Measurements from ENCODE around the gene LPP.

Gene LPP

DNA sequence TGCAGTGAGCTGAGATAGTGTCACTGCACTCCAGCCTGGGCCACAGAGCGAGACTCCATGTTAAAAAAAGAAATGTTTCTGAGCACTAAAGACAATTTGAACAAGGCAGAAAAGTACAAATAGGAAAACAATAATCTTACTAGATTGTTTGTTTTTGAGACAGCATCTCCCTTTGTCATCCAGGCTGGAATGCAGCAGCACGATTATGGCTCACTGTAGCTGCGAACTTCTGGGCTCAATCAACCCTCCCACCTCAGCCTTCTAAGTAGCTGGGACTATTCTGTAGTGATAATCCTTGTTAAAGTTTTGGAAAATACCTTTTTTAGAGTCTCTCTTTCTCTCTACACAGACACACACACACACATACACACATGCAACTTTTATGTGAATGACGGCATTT, 107.1 kb downstream of the LPP start:
- H3K4me1 ChIP-seq (ENCODE audit: insufficient read depth, poor library complexity, severe bottlenecking), result peaks cover 46% of the 10 kb centered on the region

DNA sequence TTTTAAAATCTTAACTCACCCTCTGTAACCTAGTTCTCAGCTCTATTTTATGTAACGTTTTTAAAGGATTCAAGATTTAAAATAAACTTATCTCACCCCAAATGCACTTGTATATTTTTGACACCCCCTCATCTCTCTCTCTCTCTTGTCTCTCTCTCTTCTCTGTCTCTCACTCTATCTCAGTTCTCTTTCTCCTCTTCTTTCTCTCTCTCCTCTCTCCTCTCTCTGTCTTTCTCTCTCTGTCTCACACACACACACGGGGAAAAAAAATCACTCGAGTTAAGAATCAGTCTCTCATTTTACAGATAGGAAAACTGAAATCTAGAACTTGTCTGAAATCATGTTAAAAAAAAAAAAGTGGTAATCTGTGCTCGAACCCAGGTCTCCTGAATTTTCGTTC, 108.5 kb downstream of the LPP start:
- peaks cover 61% of the 10 kb centered on the region for H3K4me1 ChIP-seq (ENCODE audit: insufficient read depth, poor library complexity, severe bottlenecking)
- no peak for DNase-seq (ENCODE audit: low spot score)
- ATAC-seq (ENCODE audit: low read depth), result no peak
- H3K9me3 ChIP-seq (ENCODE audit: severe bottlenecking), result no peaks in the 10 kb centered on the region
- peak overlapping the region; percentile 95 for H3K27ac ChIP-seq (ENCODE audit: poor library complexity, severe bottlenecking)
- H3K36me3 ChIP-seq (ENCODE audit: low read depth), result no peaks in the 10 kb centered on the region
- TF ChIP-seq, protein P1, sequence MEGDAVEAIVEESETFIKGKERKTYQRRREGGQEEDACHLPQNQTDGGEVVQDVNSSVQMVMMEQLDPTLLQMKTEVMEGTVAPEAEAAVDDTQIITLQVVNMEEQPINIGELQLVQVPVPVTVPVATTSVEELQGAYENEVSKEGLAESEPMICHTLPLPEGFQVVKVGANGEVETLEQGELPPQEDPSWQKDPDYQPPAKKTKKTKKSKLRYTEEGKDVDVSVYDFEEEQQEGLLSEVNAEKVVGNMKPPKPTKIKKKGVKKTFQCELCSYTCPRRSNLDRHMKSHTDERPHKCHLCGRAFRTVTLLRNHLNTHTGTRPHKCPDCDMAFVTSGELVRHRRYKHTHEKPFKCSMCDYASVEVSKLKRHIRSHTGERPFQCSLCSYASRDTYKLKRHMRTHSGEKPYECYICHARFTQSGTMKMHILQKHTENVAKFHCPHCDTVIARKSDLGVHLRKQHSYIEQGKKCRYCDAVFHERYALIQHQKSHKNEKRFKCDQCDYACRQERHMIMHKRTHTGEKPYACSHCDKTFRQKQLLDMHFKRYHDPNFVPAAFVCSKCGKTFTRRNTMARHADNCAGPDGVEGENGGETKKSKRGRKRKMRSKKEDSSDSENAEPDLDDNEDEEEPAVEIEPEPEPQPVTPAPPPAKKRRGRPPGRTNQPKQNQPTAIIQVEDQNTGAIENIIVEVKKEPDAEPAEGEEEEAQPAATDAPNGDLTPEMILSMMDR (IDR thresholded peaks at IDR 0.05; ENCODE audit: poor library complexity, severe bottlenecking), result no peak
- no peak overlapping the region for H3K4me3 ChIP-seq (ENCODE audit: severe bottlenecking)
- no peaks in the 10 kb centered on the region for H3K27me3 ChIP-seq (ENCODE audit: insufficient read depth, poor library complexity, severe bottlenecking)

More for the DNA sequence above, 107.1 kb downstream of the LPP start:
- Histone ChIP-seq H3K4me3 (ENCODE audit: severe bottlenecking) (no peak overlapping the region), H3K27me3 (ENCODE audit: insufficient read depth, poor library complexity, severe bottlenecking) (no peaks in the 10 kb centered on the region), H3K27ac (ENCODE audit: poor library complexity, severe bottlenecking) (peak overlapping the region; percentile 95), H3K36me3 (ENCODE audit: low read depth) (no peaks in the 10 kb centered on the region), H3K9me3 (ENCODE audit: severe bottlenecking) (no peaks in the 10 kb centered on the region)
- ATAC-seq (ENCODE audit: low read depth), result no peak
- no peak for DNase-seq (ENCODE audit: low spot score)
- TF ChIP-seq, protein P1 (IDR thresholded peaks at IDR 0.05; ENCODE audit: poor library complexity, severe bottlenecking), result no peak

- H3K9me3 ChIP-seq (ENCODE audit: severe bottlenecking), result no peaks in the 10 kb centered on the region
- DNase-seq (ENCODE audit: low spot score), result no peak
- H3K36me3 ChIP-seq (ENCODE audit: low read depth), result no peaks in the 10 kb centered on the region
- no peak overlapping the region for H3K4me3 ChIP-seq (ENCODE audit: severe bottlenecking)
- TF ChIP-seq, protein P1 (IDR thresholded peaks at IDR 0.05; ENCODE audit: poor library complexity, severe bottlenecking), result no peak
- H3K27me3 ChIP-seq (ENCODE audit: insufficient read depth, poor library complexity, severe bottlenecking), result no peaks in the 10 kb centered on the region
- peak; percentile 82 for ATAC-seq (ENCODE audit: low read depth)
- peaks cover 61% of the 10 kb centered on the region for H3K4me1 ChIP-seq (ENCODE audit: insufficient read depth, poor library complexity, severe bottlenecking)
- peak overlapping the region; percentile 95 for H3K27ac ChIP-seq (ENCODE audit: poor library complexity, severe bottlenecking)
Observed at GRCh38 chr3:188262913-188263683, 109.1 kb downstream of the LPP start.

DNA sequence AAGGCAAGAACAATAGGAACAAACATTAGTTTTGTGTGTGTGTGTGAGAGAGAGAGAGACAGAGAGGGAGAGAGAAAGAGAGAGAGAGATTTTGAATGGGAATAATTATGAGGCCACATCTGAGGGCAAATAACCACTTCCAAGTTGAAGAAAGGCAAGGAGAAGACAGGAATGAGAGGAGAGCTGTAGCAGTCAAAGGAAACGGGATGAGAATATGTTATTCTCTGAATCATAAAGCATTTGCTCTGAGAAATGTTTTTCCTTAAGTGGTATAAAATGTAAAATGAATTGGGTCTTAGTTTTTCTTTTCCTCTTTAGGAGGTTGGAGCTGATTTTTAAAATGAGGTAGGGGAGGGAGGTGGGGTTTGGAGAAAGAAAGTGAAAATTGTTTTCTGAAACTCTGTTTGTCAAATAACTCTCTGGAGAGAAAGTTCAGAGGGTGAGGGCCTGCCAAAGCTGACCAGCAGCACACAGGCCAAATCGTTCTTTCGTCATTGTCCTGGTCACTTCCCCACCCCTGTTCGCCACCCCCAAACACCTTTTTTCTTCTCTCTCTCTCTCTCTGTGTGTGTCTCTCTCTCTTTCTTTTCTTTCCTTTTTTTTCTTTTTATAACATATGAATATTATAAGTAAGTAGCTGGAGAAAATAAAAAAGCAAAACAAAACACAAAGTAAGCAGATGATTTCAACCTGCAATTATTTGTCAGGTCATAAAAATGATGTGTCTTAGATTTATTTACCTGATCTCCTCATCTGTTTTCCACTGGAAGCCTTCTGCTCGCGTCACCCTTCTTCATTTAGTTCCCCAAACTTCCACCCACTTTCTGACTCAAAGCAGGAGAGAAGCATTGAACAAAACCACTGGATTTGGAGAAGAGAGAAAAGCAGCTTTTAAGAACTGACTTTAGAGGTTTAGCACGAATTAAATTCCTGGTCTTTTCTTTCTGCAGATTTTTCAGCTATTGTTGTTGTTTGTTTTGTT, 110.6 kb downstream of the LPP start:
- TF ChIP-seq, protein P1 (IDR thresholded peaks at IDR 0.05; ENCODE audit: poor library complexity, severe bottlenecking), result no peak
- Histone ChIP-seq H3K36me3 (ENCODE audit: low read depth) (no peaks in the 10 kb centered on the region), H3K27ac (ENCODE audit: poor library complexity, severe bottlenecking) (peak overlapping the region; percentile 95), H3K4me3 (ENCODE audit: severe bottlenecking) (no peak overlapping the region), H3K9me3 (ENCODE audit: severe bottlenecking) (no peaks in the 10 kb centered on the region), H3K4me1 (ENCODE audit: insufficient read depth, poor library complexity, severe bottlenecking) (peaks cover 68% of the 10 kb centered on the region), H3K27me3 (ENCODE audit: insufficient read depth, poor library complexity, severe bottlenecking) (no peaks in the 10 kb centered on the region)
- DNase-seq (ENCODE audit: low spot score) (no peak), ATAC-seq (ENCODE audit: low read depth) (no peak)
